Mucosa of rectum (tissue), 2 donors: ENCODE results near the gene PARD3B.

Experiments used
- H3K27ac ChIP-seq, 2 donors: one replicate each; pipeline ENCODE4 v1.7.0; 2013; ENCODE audit warnings: inconsistent platforms in 2 of 2, low read depth in 2 of 2, low read length in 2 of 2
- H3K27me3 ChIP-seq, 2 donors: one replicate each; pipeline ENCODE4 v1.7.0; 2013; ENCODE audit warnings: low read length in 2 of 2; ENCODE audit not compliant: control insufficient read depth in 2 of 2, insufficient read depth in 2 of 2
- H3K36me3 ChIP-seq, 2 donors: one replicate each; pipeline ENCODE4 v1.7.0; 2013; ENCODE audit warnings: low read length in 2 of 2; ENCODE audit not compliant: control insufficient read depth in 2 of 2, insufficient read depth in 2 of 2
- H3K4me1 ChIP-seq, 2 donors: one replicate each; pipeline ENCODE4 v1.7.0; 2013; ENCODE audit warnings: low read length in 2 of 2, mild to moderate bottlenecking in 1 of 2; ENCODE audit not compliant: control insufficient read depth in 2 of 2, insufficient read depth in 2 of 2
- H3K4me3 ChIP-seq, 2 donors: one replicate each; pipeline ENCODE4 v1.7.0; 2013; ENCODE audit warnings: low read length in 2 of 2
- H3K9ac ChIP-seq, 2 donors: one replicate each; pipeline ENCODE4 v1.7.0; 2013; ENCODE audit warnings: low read length in 2 of 2, low read depth in 1 of 2, mild to moderate bottlenecking in 1 of 2
- H3K9me3 ChIP-seq, 2 donors: one replicate each; pipeline ENCODE4 v1.7.0; 2013; ENCODE audit warnings: low read length in 2 of 2; ENCODE audit not compliant: control insufficient read depth in 2 of 2
- donor health status: healthy.
- donor health status: Normal muscosa, but diverticular disease.

PARD3B gene

GRCh38 chr2:205041472-205042130 lies 496.3 kb downstream of the PARD3B start:
- Histone ChIP-seq H3K9me3 (no peaks in the 10 kb centered on the region), H3K27ac (no peak overlapping the region), H3K36me3 (no peaks in the 10 kb centered on the region), H3K27me3 (no peaks in the 10 kb centered on the region), H3K4me1 (no peaks in the 10 kb centered on the region), H3K9ac (no peak overlapping the region), H3K4me3 (no peak overlapping the region)

- no peaks in the 10 kb centered on the region for H3K9me3 ChIP-seq
- no peaks in the 10 kb centered on the region for H3K27me3 ChIP-seq
- H3K4me1 ChIP-seq: no peaks in the 10 kb centered on the region
- H3K36me3 ChIP-seq: no peaks in the 10 kb centered on the region
- no peak overlapping the region for H3K27ac ChIP-seq
- H3K4me3 ChIP-seq: no peak overlapping the region
- H3K9ac ChIP-seq: no peak overlapping the region
Observed at GRCh38 chr2:205043285-205043684, 498.0 kb downstream of the PARD3B start.

GRCh38 chr2:205045706-205046105 lies 500.4 kb downstream of the PARD3B start:
- no peak overlapping the region for H3K9ac ChIP-seq
- no peak overlapping the region for H3K4me3 ChIP-seq
- no peaks in the 10 kb centered on the region for H3K27me3 ChIP-seq
- no peak overlapping the region for H3K27ac ChIP-seq
- H3K9me3 ChIP-seq: no peaks in the 10 kb centered on the region
- H3K4me1 ChIP-seq: no peaks in the 10 kb centered on the region
- H3K36me3 ChIP-seq: no peaks in the 10 kb centered on the region

DNA sequence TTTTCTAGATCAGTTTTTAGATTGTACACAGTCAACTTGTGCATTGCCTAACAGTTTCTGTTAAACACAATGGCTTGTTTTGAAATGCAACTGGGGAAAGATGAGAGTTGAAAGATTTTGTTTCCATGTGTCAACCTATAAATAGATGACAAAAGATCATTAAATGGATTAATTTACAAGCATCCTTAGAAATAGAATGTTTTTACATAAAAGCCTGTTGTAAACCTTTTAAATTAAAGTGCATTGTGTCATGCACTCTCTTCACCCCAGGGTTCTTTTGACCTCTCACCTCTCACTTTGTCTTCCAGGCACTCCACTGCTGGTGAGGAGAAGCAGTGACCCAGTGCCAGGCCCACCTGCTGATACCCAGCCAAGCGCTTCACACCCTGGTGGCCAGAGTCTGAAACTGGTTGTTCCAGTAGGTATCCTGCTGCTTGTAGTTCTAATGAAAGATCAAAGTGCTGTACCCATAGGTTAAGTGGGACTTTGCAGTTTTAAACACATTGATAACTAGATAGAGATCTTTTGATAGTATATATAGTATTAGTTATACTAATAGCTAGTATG lies 502.1 kb downstream of the PARD3B start:
- H3K27me3 ChIP-seq: no peaks in the 10 kb centered on the region
- no peak overlapping the region for H3K9ac ChIP-seq
- H3K4me1 ChIP-seq: no peaks in the 10 kb centered on the region
- H3K27ac ChIP-seq: no peak overlapping the region
- H3K36me3 ChIP-seq: no peaks in the 10 kb centered on the region
- H3K9me3 ChIP-seq: no peaks in the 10 kb centered on the region
- H3K4me3 ChIP-seq: no peak overlapping the region

DNA sequence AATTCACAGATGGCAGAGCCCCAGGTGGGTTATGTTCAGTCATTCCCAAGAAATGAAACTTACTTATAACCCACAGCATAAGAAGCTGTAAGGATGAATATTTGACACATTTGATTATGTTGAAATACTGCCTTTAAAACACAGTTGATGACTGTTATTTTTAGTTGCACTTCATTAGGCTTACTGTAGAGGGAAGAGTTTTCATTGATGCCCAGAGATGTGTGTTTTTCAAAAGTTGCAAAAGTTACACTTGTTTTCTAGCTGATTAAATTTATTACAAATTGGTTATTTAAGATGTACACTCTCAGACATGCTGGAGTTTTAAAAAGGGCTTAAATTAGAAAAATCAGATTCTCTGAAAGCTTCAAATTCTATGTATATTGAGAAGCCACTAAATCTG lies 506.1 kb downstream of the PARD3B start:
- H3K9me3 ChIP-seq: no peaks in the 10 kb centered on the region
- H3K4me1 ChIP-seq: no peaks in the 10 kb centered on the region
- H3K27me3 ChIP-seq: no peaks in the 10 kb centered on the region
- H3K4me3 ChIP-seq: no peak overlapping the region
- H3K36me3 ChIP-seq: no peaks in the 10 kb centered on the region
- no peak overlapping the region for H3K27ac ChIP-seq
- H3K9ac ChIP-seq: no peak overlapping the region

GRCh38 chr2:205052781-205053180 lies 507.5 kb downstream of the PARD3B start:
- Histone ChIP-seq H3K27ac (no peak overlapping the region), H3K36me3 (no peaks in the 10 kb centered on the region), H3K4me1 (no peaks in the 10 kb centered on the region), H3K27me3 (no peaks in the 10 kb centered on the region), H3K9ac (no peak overlapping the region), H3K9me3 (no peaks in the 10 kb centered on the region), H3K4me3 (no peak overlapping the region)

DNA sequence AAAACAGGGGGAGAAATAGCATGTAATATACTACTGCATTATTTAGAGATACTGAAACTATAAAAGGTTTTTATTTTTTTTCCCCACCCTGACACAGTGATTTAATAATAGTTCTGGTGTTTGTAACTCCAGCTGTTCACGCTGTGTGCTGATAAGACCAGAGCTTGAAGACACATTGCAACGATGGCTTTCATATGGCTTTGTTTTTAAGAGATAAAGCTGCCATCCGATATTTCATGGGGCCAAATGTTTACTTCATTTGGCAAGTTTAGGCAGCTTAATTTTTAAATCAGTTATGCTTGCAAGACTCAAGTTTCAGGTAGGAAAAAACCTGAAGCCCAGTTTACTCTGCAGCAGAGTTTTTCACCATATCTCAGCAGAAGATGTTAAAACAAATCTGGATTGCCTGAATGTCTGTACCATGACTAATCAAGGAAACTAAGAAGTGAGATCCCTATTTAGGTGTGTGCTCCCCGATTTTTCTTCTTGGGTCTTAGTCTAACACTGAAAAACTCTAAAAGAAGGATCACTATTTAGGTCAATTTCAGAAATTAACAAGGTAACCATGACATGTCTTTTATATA lies 508.6 kb downstream of the PARD3B start:
- no peak overlapping the region for H3K27ac ChIP-seq
- no peaks in the 10 kb centered on the region for H3K4me1 ChIP-seq
- no peaks in the 10 kb centered on the region for H3K27me3 ChIP-seq

DNA sequence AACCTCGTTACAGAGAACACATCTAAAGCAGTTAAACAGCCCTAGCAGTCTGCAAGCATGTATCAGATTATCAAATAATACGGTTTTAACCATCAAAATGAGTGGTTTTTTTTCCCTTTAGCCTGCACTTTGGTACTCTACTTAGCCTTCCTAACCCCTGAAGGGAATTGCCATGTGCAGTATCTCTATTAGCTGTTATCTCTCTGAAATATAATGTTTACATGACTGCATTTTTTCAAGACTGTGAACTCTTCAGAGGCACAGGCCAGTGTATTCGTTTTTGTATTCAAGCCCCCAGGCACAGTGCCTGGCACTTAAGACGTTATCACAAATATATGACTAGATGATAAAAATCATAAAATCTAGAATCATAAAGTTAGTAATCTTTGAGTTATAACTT lies 509.5 kb downstream of the PARD3B start:
- H3K4me1 ChIP-seq: no peaks in the 10 kb centered on the region
- no peak overlapping the region for H3K4me3 ChIP-seq
- no peaks in the 10 kb centered on the region for H3K36me3 ChIP-seq
- no peaks in the 10 kb centered on the region for H3K27me3 ChIP-seq
- H3K9ac ChIP-seq: no peak overlapping the region
- H3K27ac ChIP-seq: no peak overlapping the region
- H3K9me3 ChIP-seq: no peaks in the 10 kb centered on the region

More for the DNA sequence above, 508.6 kb downstream of the PARD3B start:
- Histone ChIP-seq H3K9ac (no peak overlapping the region), H3K4me3 (no peak overlapping the region), H3K36me3 (no peaks in the 10 kb centered on the region), H3K9me3 (no peaks in the 10 kb centered on the region)

DNA sequence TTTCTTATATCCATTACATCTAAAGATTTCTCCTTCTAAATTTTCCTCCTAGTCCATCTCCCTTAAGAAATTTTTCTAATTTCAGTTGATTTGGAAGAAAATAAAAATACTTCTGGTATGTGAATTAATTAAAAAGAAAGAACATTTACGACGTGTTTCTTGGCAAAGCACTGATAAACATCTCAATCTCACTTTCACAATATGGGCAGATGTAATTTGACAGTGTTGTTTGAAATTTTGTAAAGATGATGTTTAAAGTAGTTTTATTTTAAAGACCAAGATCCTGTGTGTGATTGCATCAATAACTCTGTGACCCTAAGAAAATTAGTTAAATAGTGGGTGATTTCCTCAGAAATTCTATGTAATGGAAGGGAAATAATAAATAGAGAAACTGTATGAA lies 510.0 kb downstream of the PARD3B start:
- H3K4me3 ChIP-seq: no peak overlapping the region
- no peak overlapping the region for H3K9ac ChIP-seq
- no peak overlapping the region for H3K27ac ChIP-seq
- no peaks in the 10 kb centered on the region for H3K27me3 ChIP-seq
- H3K36me3 ChIP-seq: no peaks in the 10 kb centered on the region
- no peaks in the 10 kb centered on the region for H3K4me1 ChIP-seq
- H3K9me3 ChIP-seq: no peaks in the 10 kb centered on the region

- Histone ChIP-seq H3K27ac (no peak overlapping the region), H3K4me1 (no peaks in the 10 kb centered on the region), H3K4me3 (no peak overlapping the region)
Observed at GRCh38 chr2:205056151-205056561, 510.9 kb downstream of the PARD3B start.

More at GRCh38 chr2:205056151-205056561, 510.9 kb downstream of the PARD3B start:
- no peaks in the 10 kb centered on the region for H3K36me3 ChIP-seq
- H3K9ac ChIP-seq: no peak overlapping the region
- no peaks in the 10 kb centered on the region for H3K27me3 ChIP-seq
- no peaks in the 10 kb centered on the region for H3K9me3 ChIP-seq
